Activated naive CD4-positive, alpha-beta T cell treated with anti-CD3 and anti-CD28 coated beads, Interleukin-2, amount 50 U/mL, for 72 hours (primary cell): Measurements from ENCODE around the gene PROC. TPM values are rescaled to one million over a fixed set of nuclear protein-coding genes. Genes with fewer than 3 reads are reported as not detected.

Experiments
- ATAC-seq, 2 donors: fragments of 150-1000 bp; cut with Tn5 transposase; 2 replicates each; pipeline ENCODE4 v1.10.0; 2021; ENCODE audit warnings: mild to moderate bottlenecking in 2 of 2, moderate library complexity in 2 of 2
- DNase-seq, 2 donors: peaks; one replicate each; pipeline ENCODE4 v3.0.0; 2021 to 2022; ENCODE audit warnings: low spot score in 2 of 2
- H3K27ac Mint-ChIP-seq, 2 donors: one replicate each; pipeline ENCODE4 v1.8.0; 2022; ENCODE audit warnings: mild to moderate bottlenecking in 2 of 2, mixed read lengths in 2 of 2
- H3K36me3 Mint-ChIP-seq, 2 donors: one replicate each; pipeline ENCODE4 v1.8.0; 2022; ENCODE audit warnings: mixed read lengths in 2 of 2
- H3K9me3 Mint-ChIP-seq, 2 donors: one replicate each; pipeline ENCODE4 v1.8.0; 2022; ENCODE audit warnings: mixed read lengths in 2 of 2
- total RNA-seq, 2 donors: library from RNA; stranded (reverse); gene quantifications; one replicate each; pipeline ENCODE4 v1.2.3, GENCODE V29; 2022

Gene PROC
- total RNA-seq, 2 donors from 2014 or later = not detected

DNA sequence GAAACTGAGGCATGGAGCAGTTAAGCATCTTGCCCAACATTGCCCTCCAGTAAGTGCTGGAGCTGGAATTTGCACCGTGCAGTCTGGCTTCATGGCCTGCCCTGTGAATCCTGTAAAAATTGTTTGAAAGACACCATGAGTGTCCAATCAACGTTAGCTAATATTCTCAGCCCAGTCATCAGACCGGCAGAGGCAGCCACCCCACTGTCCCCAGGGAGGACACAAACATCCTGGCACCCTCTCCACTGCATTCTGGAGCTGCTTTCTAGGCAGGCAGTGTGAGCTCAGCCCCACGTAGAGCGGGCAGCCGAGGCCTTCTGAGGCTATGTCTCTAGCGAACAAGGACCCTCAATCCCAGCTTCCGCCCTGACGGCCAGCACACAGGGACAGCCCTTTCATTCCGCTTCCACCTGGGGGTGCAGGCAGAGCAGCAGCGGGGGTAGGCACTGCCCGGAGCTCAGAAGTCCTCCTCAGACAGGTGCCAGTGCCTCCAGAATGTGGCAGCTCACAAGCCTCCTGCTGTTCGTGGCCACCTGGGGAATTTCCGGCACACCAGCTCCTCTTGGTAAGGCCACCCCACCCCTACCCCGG lies 1.3 kb downstream of the PROC start:
- no peaks in the 10 kb centered on the region for H3K9me3 Mint-ChIP-seq
- DNase-seq (no peak), ATAC-seq (no peak)
- H3K36me3 Mint-ChIP-seq = no peaks in the 10 kb centered on the region
- no peak overlapping the region for H3K27ac Mint-ChIP-seq

DNA sequence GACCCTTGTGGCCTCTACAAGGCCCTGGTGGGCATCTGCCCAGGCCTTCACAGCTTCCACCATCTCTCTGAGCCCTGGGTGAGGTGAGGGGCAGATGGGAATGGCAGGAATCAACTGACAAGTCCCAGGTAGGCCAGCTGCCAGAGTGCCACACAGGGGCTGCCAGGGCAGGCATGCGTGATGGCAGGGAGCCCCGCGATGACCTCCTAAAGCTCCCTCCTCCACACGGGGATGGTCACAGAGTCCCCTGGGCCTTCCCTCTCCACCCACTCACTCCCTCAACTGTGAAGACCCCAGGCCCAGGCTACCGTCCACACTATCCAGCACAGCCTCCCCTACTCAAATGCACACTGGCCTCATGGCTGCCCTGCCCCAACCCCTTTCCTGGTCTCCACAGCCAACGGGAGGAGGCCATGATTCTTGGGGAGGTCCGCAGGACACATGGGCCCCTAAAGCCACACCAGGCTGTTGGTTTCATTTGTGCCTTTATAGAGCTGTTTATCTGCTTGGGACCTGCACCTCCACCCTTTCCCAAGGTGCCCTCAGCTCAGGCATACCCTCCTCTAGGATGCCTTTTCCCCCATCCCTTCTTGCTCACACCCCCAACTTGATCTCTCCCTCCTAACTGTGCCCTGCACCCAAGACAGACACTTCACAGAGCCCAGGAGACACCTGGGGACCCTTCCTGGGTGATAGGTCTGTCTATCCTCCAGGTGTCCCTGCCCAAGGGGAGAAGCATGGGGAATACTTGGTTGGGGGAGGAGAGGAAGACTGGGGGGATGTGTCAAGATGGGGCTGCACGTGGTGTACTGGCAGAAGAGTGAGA lies 2.0 kb downstream of the PROC start:
- no peaks in the 10 kb centered on the region for H3K36me3 Mint-ChIP-seq
- no peaks in the 10 kb centered on the region for H3K9me3 Mint-ChIP-seq
- DNase-seq = no peak
- H3K27ac Mint-ChIP-seq = no peak overlapping the region
- no peak for ATAC-seq

DNA sequence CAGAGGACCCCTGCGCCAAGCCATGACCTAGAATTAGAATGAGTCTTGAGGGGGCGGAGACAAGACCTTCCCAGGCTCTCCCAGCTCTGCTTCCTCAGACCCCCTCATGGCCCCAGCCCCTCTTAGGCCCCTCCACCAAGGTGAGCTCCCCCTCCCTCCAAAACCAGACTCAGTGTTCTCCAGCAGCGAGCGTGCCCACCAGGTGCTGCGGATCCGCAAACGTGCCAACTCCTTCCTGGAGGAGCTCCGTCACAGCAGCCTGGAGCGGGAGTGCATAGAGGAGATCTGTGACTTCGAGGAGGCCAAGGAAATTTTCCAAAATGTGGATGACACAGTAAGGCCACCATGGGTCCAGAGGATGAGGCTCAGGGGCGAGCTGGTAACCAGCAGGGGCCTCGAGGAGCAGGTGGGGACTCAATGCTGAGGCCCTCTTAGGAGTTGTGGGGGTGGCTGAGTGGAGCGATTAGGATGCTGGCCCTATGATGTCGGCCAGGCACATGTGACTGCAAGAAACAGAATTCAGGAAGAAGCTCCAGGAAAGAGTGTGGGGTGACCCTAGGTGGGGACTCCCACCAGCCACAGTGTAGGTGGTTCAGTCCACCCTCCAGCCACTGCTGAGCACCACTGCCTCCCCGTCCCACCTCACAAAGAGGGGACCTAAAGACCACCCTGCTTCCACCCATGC lies 3.0 kb downstream of the PROC start:
- Mint-ChIP-seq H3K36me3 (no peaks in the 10 kb centered on the region), H3K27ac (no peak overlapping the region), H3K9me3 (no peaks in the 10 kb centered on the region)
- ATAC-seq (no peak), DNase-seq (no peak)

DNA sequence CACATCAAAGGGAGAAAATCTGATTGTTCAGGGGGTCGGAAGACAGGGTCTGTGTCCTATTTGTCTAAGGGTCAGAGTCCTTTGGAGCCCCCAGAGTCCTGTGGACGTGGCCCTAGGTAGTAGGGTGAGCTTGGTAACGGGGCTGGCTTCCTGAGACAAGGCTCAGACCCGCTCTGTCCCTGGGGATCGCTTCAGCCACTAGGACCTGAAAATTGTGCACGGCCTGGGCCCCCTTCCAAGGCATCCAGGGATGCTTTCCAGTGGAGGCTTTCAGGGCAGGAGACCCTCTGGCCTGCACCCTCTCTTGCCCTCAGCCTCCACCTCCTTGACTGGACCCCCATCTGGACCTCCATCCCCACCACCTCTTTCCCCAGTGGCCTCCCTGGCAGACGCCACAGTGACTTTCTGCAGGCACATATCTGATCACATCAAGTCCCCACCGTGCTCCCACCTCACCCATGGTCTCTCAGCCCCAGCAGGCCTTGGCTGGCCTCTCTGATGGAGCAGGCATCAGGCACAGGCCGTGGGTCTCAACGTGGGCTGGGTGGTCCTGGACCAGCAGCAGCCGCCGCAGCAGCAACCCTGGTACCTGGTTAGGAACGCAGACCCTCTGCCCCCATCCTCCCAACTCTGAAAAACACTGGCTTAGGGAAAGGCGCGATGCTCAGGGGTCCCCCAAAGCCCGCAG lies 3.8 kb downstream of the PROC start:
- ATAC-seq (no peak), DNase-seq (no peak)
- no peak overlapping the region for H3K27ac Mint-ChIP-seq
- H3K36me3 Mint-ChIP-seq = no peaks in the 10 kb centered on the region
- no peaks in the 10 kb centered on the region for H3K9me3 Mint-ChIP-seq

DNA sequence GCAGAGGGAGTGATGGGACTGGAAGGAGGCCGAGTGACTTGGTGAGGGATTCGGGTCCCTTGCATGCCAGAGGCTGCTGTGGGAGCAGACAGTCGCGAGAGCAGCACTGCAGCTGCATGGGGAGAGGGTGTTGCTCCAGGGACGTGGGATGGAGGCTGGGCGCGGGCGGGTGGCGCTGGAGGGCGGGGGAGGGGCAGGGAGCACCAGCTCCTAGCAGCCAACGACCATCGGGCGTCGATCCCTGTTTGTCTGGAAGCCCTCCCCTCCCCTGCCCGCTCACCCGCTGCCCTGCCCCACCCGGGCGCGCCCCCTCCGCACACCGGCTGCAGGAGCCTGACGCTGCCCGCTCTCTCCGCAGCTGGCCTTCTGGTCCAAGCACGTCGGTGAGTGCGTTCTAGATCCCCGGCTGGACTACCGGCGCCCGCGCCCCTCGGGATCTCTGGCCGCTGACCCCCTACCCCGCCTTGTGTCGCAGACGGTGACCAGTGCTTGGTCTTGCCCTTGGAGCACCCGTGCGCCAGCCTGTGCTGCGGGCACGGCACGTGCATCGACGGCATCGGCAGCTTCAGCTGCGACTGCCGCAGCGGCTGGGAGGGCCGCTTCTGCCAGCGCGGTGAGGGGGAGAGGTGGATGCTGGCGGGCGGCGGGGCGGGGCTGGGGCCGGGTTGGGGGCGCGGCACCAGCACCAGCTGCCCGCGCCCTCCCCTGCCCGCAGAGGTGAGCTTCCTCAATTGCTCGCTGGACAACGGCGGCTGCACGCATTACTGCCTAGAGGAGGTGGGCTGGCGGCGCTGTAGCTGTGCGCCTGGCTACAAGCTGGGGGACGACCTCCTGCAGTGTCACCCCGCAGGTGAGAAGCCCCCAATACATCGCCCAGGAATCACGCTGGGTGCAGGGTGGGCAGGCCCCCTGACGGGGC lies 4.6 kb downstream of the PROC start:
- DNase-seq (no peak), ATAC-seq (peak; percentile 40 to 50)
- no peaks in the 10 kb centered on the region for H3K36me3 Mint-ChIP-seq
- H3K9me3 Mint-ChIP-seq = no peaks in the 10 kb centered on the region
- H3K27ac Mint-ChIP-seq = no peak overlapping the region

DNA sequence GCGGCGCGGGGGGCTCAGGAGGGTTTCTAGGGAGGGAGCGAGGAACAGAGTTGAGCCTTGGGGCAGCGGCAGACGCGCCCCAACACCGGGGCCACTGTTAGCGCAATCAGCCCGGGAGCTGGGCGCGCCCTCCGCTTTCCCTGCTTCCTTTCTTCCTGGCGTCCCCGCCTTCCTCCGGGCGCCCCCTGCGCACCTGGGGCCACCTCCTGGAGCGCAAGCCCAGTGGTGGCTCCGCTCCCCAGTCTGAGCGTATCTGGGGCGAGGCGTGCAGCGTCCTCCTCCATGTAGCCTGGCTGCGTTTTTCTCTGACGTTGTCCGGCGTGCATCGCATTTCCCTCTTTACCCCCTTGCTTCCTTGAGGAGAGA lies 5.2 kb downstream of the PROC start:
- peak; percentile 33 to 59 for ATAC-seq
- Mint-ChIP-seq H3K27ac (no peak overlapping the region), H3K36me3 (no peaks in the 10 kb centered on the region), H3K9me3 (no peaks in the 10 kb centered on the region)
- no peak for DNase-seq

DNA sequence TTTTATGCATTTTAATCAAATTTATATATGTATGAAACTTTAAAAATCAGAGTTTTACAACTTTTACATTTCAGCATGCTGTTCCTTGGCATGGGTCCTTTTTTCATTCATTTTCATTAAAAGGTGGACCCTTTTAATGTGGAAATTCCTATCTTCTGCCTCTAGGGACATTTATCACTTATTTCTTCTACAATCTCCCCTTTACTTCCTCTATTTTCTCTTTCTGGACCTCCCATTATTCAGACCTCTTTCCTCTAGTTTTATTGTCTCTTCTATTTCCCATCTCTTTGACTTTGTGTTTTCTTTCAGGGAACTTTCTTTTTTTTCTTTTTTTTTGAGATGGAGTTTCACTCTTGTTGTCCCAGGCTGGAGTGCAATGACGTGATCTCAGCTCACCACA lies 5.7 kb downstream of the PROC start:
- no peaks in the 10 kb centered on the region for H3K9me3 Mint-ChIP-seq
- no peaks in the 10 kb centered on the region for H3K36me3 Mint-ChIP-seq
- H3K27ac Mint-ChIP-seq = no peak overlapping the region
- DNase-seq (no peak), ATAC-seq (no peak)

DNA sequence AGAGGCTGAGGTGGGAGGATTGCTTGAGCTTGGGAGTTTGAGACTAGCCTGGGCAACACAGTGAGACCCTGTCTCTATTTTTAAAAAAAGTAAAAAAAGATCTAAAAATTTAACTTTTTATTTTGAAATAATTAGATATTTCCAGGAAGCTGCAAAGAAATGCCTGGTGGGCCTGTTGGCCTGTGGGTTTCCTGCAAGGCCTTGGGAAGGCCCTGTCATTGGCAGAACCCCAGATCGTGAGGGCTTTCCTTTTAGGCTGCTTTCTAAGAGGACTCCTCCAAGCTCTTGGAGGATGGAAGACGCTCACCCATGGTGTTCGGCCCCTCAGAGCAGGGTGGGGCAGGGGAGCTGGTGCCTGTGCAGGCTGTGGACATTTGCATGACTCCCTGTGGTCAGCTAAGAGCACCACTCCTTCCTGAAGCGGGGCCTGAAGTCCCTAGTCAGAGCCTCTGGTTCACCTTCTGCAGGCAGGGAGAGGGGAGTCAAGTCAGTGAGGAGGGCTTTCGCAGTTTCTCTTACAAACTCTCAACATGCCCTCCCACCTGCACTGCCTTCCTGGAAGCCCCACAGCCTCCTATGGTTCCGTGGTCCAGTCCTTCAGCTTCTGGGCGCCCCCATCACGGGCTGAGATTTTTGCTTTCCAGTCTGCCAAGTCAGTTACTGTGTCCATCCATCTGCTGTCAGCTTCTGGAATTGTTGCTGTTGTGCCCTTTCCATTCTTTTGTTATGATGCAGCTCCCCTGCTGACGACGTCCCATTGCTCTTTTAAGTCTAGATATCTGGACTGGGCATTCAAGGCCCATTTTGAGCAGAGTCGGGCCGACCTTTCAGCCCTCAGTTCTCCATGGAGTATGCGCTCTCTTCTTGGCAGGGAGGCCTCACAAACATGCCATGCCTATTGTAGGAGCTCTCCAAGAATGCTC lies 6.6 kb downstream of the PROC start:
- ATAC-seq = no peak
- Mint-ChIP-seq H3K27ac (no peak overlapping the region), H3K9me3 (no peaks in the 10 kb centered on the region), H3K36me3 (no peaks in the 10 kb centered on the region)
- no peak for DNase-seq

DNA sequence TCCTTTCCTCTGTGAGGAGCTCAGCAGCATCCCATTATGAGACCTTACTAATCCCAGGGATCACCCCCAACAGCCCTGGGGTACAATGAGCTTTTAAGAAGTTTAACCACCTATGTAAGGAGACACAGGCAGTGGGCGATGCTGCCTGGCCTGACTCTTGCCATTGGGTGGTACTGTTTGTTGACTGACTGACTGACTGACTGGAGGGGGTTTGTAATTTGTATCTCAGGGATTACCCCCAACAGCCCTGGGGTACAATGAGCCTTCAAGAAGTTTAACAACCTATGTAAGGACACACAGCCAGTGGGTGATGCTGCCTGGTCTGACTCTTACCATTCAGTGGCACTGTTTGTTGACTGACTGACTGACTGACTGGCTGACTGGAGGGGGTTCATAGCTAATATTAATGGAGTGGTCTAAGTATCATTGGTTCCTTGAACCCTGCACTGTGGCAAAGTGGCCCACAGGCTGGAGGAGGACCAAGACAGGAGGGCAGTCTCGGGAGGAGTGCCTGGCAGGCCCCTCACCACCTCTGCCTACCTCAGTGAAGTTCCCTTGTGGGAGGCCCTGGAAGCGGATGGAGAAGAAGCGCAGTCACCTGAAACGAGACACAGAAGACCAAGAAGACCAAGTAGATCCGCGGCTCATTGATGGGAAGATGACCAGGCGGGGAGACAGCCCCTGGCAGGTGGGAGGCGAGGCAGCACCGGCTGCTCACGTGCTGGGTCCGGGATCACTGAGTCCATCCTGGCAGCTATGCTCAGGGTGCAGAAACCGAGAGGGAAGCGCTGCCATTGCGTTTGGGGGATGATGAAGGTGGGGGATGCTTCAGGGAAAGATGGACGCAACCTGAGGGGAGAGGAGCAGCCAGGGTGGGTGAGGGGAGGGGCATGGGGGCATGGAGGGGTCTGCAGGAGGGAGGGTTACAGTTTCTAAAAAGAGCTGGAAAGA lies 7.6 kb downstream of the PROC start:
- H3K36me3 Mint-ChIP-seq = no peaks in the 10 kb centered on the region
- no peak for DNase-seq
- H3K27ac Mint-ChIP-seq = no peak overlapping the region
- no peaks in the 10 kb centered on the region for H3K9me3 Mint-ChIP-seq
- ATAC-seq = no peak

DNA sequence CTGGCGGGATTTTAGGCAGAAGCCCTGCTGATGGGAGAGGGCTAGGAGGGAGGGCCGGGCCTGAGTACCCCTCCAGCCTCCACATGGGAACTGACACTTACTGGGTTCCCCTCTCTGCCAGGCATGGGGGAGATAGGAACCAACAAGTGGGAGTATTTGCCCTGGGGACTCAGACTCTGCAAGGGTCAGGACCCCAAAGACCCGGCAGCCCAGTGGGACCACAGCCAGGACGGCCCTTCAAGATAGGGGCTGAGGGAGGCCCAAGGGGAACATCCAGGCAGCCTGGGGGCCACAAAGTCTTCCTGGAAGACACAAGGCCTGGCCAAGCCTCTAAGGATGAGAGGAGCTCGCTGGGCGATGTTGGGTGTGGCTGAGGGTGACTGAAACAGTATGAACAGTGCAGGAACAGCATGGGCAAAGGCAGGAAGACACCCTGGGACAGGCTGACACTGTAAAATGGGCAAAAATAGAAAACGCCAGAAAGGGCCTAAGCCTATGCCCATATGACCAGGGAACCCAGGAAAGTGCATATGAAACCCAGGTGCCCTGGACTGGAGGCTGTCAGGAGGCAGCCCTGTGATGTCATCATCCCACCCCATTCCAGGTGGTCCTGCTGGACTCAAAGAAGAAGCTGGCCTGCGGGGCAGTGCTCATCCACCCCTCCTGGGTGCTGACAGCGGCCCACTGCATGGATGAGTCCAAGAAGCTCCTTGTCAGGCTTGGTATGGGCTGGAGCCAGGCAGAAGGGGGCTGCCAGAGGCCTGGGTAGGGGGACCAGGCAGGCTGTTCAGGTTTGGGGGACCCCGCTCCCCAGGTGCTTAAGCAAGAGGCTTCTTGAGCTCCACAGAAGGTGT lies 8.5 kb downstream of the PROC start:
- H3K27ac Mint-ChIP-seq = no peak overlapping the region
- ATAC-seq = no peak

DNA sequence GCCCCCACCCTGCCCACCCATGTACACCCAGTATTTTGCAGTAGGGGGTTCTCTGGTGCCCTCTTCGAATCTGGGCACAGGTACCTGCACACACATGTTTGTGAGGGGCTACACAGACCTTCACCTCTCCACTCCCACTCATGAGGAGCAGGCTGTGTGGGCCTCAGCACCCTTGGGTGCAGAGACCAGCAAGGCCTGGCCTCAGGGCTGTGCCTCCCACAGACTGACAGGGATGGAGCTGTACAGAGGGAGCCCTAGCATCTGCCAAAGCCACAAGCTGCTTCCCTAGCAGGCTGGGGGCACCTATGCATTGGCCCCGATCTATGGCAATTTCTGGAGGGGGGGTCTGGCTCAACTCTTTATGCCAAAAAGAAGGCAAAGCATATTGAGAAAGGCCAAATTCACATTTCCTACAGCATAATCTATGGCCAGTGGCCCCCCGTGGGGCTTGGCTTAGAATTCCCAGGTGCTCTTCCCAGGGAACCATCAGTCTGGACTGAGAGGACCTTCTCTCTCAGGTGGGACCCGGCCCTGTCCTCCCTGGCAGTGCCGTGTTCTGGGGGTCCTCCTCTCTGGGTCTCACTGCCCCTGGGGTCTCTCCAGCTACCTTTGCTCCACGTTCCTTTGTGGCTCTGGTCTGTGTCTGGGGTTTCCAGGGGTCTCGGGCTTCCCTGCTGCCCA lies 9.3 kb downstream of the PROC start:
- no peaks in the 10 kb centered on the region for H3K36me3 Mint-ChIP-seq
- no peak for DNase-seq
- H3K9me3 Mint-ChIP-seq = no peaks in the 10 kb centered on the region
- peak overlapping the region in 1 of 2 donors; percentile 45 for H3K27ac Mint-ChIP-seq
- no peak for ATAC-seq

More for the DNA sequence above, 8.5 kb downstream of the PROC start:
- DNase-seq = no peak
- Mint-ChIP-seq H3K36me3 (no peaks in the 10 kb centered on the region), H3K9me3 (no peaks in the 10 kb centered on the region)

DNA sequence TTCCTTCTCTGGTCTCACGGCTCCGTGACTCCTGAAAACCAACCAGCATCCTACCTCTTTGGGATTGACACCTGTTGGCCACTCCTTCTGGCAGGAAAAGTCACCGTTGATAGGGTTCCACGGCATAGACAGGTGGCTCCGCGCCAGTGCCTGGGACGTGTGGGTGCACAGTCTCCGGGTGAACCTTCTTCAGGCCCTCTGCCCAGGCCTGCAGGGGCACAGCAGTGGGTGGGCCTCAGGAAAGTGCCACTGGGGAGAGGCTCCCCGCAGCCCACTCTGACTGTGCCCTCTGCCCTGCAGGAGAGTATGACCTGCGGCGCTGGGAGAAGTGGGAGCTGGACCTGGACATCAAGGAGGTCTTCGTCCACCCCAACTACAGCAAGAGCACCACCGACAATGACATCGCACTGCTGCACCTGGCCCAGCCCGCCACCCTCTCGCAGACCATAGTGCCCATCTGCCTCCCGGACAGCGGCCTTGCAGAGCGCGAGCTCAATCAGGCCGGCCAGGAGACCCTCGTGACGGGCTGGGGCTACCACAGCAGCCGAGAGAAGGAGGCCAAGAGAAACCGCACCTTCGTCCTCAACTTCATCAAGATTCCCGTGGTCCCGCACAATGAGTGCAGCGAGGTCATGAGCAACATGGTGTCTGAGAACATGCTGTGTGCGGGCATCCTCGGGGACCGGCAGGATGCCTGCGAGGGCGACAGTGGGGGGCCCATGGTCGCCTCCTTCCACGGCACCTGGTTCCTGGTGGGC lies 10.0 kb downstream of the PROC start:
- Mint-ChIP-seq H3K36me3 (no peaks in the 10 kb centered on the region), H3K27ac (peak overlapping the region in 1 of 2 donors; percentile 45), H3K9me3 (no peaks in the 10 kb centered on the region)
- DNase-seq (no peak), ATAC-seq (no peak)

DNA sequence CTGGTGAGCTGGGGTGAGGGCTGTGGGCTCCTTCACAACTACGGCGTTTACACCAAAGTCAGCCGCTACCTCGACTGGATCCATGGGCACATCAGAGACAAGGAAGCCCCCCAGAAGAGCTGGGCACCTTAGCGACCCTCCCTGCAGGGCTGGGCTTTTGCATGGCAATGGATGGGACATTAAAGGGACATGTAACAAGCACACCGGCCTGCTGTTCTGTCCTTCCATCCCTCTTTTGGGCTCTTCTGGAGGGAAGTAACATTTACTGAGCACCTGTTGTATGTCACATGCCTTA lies 10.5 kb downstream of the PROC start:
- no peaks in the 10 kb centered on the region for H3K9me3 Mint-ChIP-seq
- ATAC-seq (no peak), DNase-seq (no peak)
- peak overlapping the region in 1 of 2 donors; percentile 5 for H3K27ac Mint-ChIP-seq
- H3K36me3 Mint-ChIP-seq = no peaks in the 10 kb centered on the region
